ENCODE results near the gene RPL15. TPM values are rescaled to one million over a fixed set of nuclear protein-coding genes. Genes with fewer than 3 reads are reported as not detected.

The RPL15 gene
- total RNA-seq, 2 donors from 2014 or later: 2,011 to 2,129 TPM

DNA sequence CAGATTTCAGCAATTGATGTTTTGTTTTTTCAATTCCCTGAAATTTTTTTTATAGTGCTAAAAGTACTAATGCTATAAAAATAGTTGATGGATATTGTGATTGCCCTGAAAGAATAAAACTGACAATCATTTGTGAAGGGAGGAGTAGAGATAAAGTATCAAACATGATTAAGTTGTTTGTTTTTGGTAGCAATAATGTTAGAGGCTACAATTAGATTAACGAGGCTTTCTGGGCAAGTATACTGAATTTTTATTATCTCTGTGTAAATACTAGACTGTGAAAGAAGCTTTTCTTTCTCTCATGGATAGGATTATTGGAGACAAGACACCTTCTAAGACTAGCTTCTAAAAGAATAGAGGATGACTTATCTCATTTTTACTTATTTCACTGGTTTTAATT is 43.7 kb downstream of the RPL15 start:
- Histone ChIP-seq H3K4me1 (ENCODE audit: control insufficient read depth, insufficient read depth, low read length) (peaks cover 6% of the 10 kb centered on the region), H3K9ac (ENCODE audit: extremely low read depth, low read length, poor library complexity, severe bottlenecking) (no peak overlapping the region), H3K4me3 (ENCODE audit: low read length) (no peak overlapping the region), H3K9me3 (ENCODE audit: control insufficient read depth, low read length) (no peaks in the 10 kb centered on the region), H3K27me3 (ENCODE audit: control insufficient read depth, insufficient read depth, low read length, poor library complexity, severe bottlenecking) (no peaks in the 10 kb centered on the region), H3K36me3 (ENCODE audit: control insufficient read depth, insufficient read depth, low read length) (peaks cover 34% of the 10 kb centered on the region), H3K27ac (ENCODE audit: low read depth, low read length) (no peak overlapping the region)
- TF ChIP-seq, protein P1, sequence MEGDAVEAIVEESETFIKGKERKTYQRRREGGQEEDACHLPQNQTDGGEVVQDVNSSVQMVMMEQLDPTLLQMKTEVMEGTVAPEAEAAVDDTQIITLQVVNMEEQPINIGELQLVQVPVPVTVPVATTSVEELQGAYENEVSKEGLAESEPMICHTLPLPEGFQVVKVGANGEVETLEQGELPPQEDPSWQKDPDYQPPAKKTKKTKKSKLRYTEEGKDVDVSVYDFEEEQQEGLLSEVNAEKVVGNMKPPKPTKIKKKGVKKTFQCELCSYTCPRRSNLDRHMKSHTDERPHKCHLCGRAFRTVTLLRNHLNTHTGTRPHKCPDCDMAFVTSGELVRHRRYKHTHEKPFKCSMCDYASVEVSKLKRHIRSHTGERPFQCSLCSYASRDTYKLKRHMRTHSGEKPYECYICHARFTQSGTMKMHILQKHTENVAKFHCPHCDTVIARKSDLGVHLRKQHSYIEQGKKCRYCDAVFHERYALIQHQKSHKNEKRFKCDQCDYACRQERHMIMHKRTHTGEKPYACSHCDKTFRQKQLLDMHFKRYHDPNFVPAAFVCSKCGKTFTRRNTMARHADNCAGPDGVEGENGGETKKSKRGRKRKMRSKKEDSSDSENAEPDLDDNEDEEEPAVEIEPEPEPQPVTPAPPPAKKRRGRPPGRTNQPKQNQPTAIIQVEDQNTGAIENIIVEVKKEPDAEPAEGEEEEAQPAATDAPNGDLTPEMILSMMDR (conservative IDR thresholded peaks at IDR 0.05): no peak
- Mint-ChIP-seq H3K9me3 (no peaks in the 10 kb centered on the region), H3K4me1 (peaks cover 14% of the 10 kb centered on the region), H3K4me3 (no peak overlapping the region), H3K36me3 (ENCODE audit: low read depth) (peaks cover 62% of the 10 kb centered on the region), H3K27ac (peak overlapping the region; percentile 48), H3K27me3 (ENCODE audit: insufficient read depth) (no peaks in the 10 kb centered on the region)
- WGBS, 2 experiments (ENCODE audit: insufficient coverage in 1 of 2, insufficient read length in 1 of 2): 95% methylated on average over 1 of the region's 1 CpG; no CpG with 5 or more reads in 1 of the 2 experiments
- no peak for DNase-seq

DNA sequence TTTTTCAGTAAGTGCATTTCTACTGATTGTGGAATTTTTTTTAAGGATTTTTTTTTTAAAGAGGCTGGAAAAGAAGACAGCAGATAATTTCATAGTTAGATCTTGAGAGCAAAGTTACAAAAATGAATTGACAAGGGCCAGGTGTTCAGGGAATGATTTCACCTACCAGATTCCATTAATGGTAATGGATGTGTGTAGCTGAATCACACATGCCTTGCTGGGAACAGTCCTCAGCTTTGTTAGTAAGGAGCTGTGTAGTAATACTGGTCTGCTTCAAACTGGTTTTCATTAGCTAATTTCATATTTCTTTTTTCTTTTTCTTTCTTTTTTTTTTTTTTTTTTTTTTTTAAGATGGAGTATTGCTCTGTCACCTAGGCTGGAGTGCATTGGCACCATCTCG is 44.1 kb downstream of the RPL15 start:
- no peak overlapping the region for H3K4me3 Mint-ChIP-seq
- H3K9me3 ChIP-seq (ENCODE audit: control insufficient read depth, low read length): no peaks in the 10 kb centered on the region
- TF ChIP-seq, protein P1 (conservative IDR thresholded peaks at IDR 0.05): no peak
- no peak overlapping the region for H3K27ac ChIP-seq (ENCODE audit: low read depth, low read length)
- H3K27me3 Mint-ChIP-seq (ENCODE audit: insufficient read depth): no peaks in the 10 kb centered on the region
- peaks cover 11% of the 10 kb centered on the region for H3K4me1 Mint-ChIP-seq
- H3K4me3 ChIP-seq (ENCODE audit: low read length): no peak overlapping the region
- H3K27ac Mint-ChIP-seq: peak overlapping the region; percentile 48
- WGBS, 2 experiments (ENCODE audit: insufficient coverage in 1 of 2, insufficient read length in 1 of 2): 88 to 95% methylated on average over 1 of the region's 1 CpG
- no peaks in the 10 kb centered on the region for H3K27me3 ChIP-seq (ENCODE audit: control insufficient read depth, insufficient read depth, low read length, poor library complexity, severe bottlenecking)
- no peak overlapping the region for H3K9ac ChIP-seq (ENCODE audit: extremely low read depth, low read length, poor library complexity, severe bottlenecking)
- H3K36me3 Mint-ChIP-seq (ENCODE audit: low read depth): peaks cover 63% of the 10 kb centered on the region
- DNase-seq: no peak
- H3K4me1 ChIP-seq (ENCODE audit: control insufficient read depth, insufficient read depth, low read length): peaks cover 3% of the 10 kb centered on the region
- peaks cover 38% of the 10 kb centered on the region for H3K36me3 ChIP-seq (ENCODE audit: control insufficient read depth, insufficient read depth, low read length)
- H3K9me3 Mint-ChIP-seq: no peaks in the 10 kb centered on the region

DNA sequence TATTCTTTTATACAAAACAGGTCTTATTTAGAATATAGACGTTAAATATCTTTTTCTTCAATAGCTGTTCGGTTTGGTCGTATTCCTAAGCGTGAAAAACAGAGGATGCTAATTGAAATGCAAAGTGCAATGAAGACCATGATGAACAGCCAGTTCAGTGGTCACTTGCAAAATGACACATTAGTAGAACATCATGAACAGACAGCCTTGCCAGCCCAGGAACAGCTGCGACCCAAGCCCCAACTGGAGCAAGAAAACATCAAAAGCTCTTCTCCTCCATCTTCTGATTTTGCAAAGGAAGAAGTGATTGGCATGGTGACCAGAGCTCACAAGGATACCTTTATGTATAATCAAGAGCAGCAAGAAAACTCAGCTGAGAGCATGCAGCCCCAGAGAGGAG is 45.0 kb downstream of the RPL15 start:
- no peak overlapping the region for H3K4me3 Mint-ChIP-seq
- no peaks in the 10 kb centered on the region for H3K4me1 ChIP-seq (ENCODE audit: control insufficient read depth, insufficient read depth, low read length)
- H3K9ac ChIP-seq (ENCODE audit: extremely low read depth, low read length, poor library complexity, severe bottlenecking): no peak overlapping the region
- H3K4me1 Mint-ChIP-seq: peaks cover 11% of the 10 kb centered on the region
- WGBS, 2 experiments (ENCODE audit: insufficient coverage in 1 of 2, insufficient read length in 1 of 2): 94 to 96% methylated on average over 4 to 5 of the region's 5 CpGs
- peaks cover 43% of the 10 kb centered on the region for H3K36me3 ChIP-seq (ENCODE audit: control insufficient read depth, insufficient read depth, low read length)
- H3K36me3 Mint-ChIP-seq (ENCODE audit: low read depth): peaks cover 64% of the 10 kb centered on the region
- no peaks in the 10 kb centered on the region for H3K27me3 ChIP-seq (ENCODE audit: control insufficient read depth, insufficient read depth, low read length, poor library complexity, severe bottlenecking)
- H3K9me3 Mint-ChIP-seq: no peaks in the 10 kb centered on the region
- H3K9me3 ChIP-seq (ENCODE audit: control insufficient read depth, low read length): no peaks in the 10 kb centered on the region
- H3K27ac ChIP-seq (ENCODE audit: low read depth, low read length): no peak overlapping the region
- H3K27me3 Mint-ChIP-seq (ENCODE audit: insufficient read depth): no peaks in the 10 kb centered on the region
- no peak overlapping the region for H3K27ac Mint-ChIP-seq
- H3K4me3 ChIP-seq (ENCODE audit: low read length): no peak overlapping the region
- no peak for DNase-seq
- TF ChIP-seq, protein P1 (conservative IDR thresholded peaks at IDR 0.05): no peak
